Measurements from ENCODE around the gene TSPO2. TPM values are rescaled to one million over a fixed set of nuclear protein-coding genes. Genes with fewer than 3 reads are reported as not detected.

The TSPO2 gene
- total and polyA plus RNA-seq, 2 of the 4 experiments (the other 2 are of a cell fraction) = not detected

- TF ChIP-seq CTCF (conservative IDR thresholded peaks at IDR 0.05; ENCODE audit: low read depth, low read length) = peak; percentile 60
These were observed 31.1 kb downstream of the TSPO2 start (continued) for GRCh38 chr6:41073203-41073967.
